Measurements from ENCODE around the gene OR5M3. TPM values are rescaled to one million over a fixed set of nuclear protein-coding genes. Genes with fewer than 3 reads are reported as not detected.

OR5M3 gene
- total and polyA plus RNA-seq, 2 of the 13 experiments (the other 11 are each of a cell fraction or from before 2014, with no cell fraction given), result not detected

- TF ChIP-seq KLF13 (CRISPR knock-in tag; IDR thresholded peaks at IDR 0.05) (no peak), SALL1 (CRISPR knock-in tag; IDR thresholded peaks at IDR 0.05) (no peak), MAF1 (CRISPR knock-in tag; IDR thresholded peaks at IDR 0.05; ENCODE audit: borderline replicate concordance) (no peak)
Observed at GRCh38 chr11:56497010-56497409, 23.9 kb upstream of the OR5M3 start (continued).

- no peaks in the 10 kb centered on the region for H3K79me2 ChIP-seq (ENCODE audit: insufficient read depth, low read length)
- DNase-seq (ENCODE audit: low spot score) (no peak), ATAC-seq (no peak), FAIRE-seq (no peak)
- ChIA-PET CTCF (ENCODE audit: low intra/inter-chr PET ratio, low total read pairs) (no interaction called here), POLR2A (no interaction called here)
- H3K9ac ChIP-seq (ENCODE audit: insufficient read depth, low read depth, low read length), result no peak overlapping the region
- no peaks in the 10 kb centered on the region for H3K36me3 ChIP-seq (replicated peaks in 1 of 2; ENCODE audit: control insufficient read depth in 1 of 2, insufficient read depth in 2 of 2, low read length in 2 of 2)
- whole genome bisulfite sequencing (ENCODE audit: low lambda C conversion rate), result 3% methylated on average over 2 of the region's 2 CpGs
- TF ChIP-seq ZZZ3 (CRISPR knock-in tag; IDR thresholded peaks at IDR 0.05; ENCODE audit: borderline replicate concordance) (no peak), ZFY (CRISPR knock-in tag; IDR thresholded peaks at IDR 0.05) (no peak), HIVEP1 (CRISPR knock-in tag; IDR thresholded peaks at IDR 0.05) (no peak), DNMT1 (CRISPR knock-in tag; IDR thresholded peaks at IDR 0.05) (no peak), ZNF558 (CRISPR knock-in tag; IDR thresholded peaks at IDR 0.05; ENCODE audit: borderline replicate concordance) (no peak), TARDBP (CRISPR knock-in tag; IDR thresholded peaks at IDR 0.05) (no peak), ISX (CRISPR knock-in tag; conservative IDR thresholded peaks at IDR 0.05) (no peak), ZNF839 (CRISPR knock-in tag; IDR thresholded peaks at IDR 0.05; ENCODE audit: borderline replicate concordance) (no peak), ZNF724P (CRISPR knock-in tag; IDR thresholded peaks at IDR 0.05; ENCODE audit: borderline replicate concordance) (no peak), ATF6 (CRISPR knock-in tag; conservative IDR thresholded peaks at IDR 0.05) (no peak)
- no peak overlapping the region for H3K27ac ChIP-seq (ENCODE audit: extremely low read length, insufficient read depth, low read length)
- no peak overlapping the region for H2AFZ ChIP-seq (ENCODE audit: low read length)
- in situ Hi-C loops (cut with HindIII; ENCODE audit: extremely low pct_ligation_motif_present, low pct_unique_long_range_greater_than_20kb) (no loop called here), intact Hi-C loops (cut with micrococcal nuclease; ENCODE audit: unreplicated experiment) (no loop called here)
- no TSS peak for BruUV-seq (replicated peaks)
- no peak overlapping the region for H3K4me3 ChIP-seq (replicated peaks in 1 of 3; ENCODE audit: insufficient read depth in 1 of 3, low read depth in 2 of 3, low read length in 3 of 3)
- H3K4me2 ChIP-seq (ENCODE audit: low read depth, low read length), result no peak overlapping the region
- no peaks in the 10 kb centered on the region for H4K20me1 ChIP-seq (ENCODE audit: insufficient read depth, low read length)
- no peaks in the 10 kb centered on the region; the same call in 1 of the 2 replicates for H3K9me3 ChIP-seq (ENCODE audit: low read length)
- no peaks in the 10 kb centered on the region for H3K27me3 ChIP-seq (ENCODE audit: control insufficient read depth in 1 of 2, insufficient read depth in 2 of 2, low read length in 2 of 2)
- H3K4me1 ChIP-seq (ENCODE audit: insufficient read depth, low read length), result no peaks in the 10 kb centered on the region
Observed at GRCh38 chr11:56495117-56495516, 22.0 kb upstream of the OR5M3 start.

Measured in HepG2 (cell line).